Gastrocnemius medialis (tissue), 4 donors: ENCODE measurements around the gene ADAMTS2. TPM values are rescaled to one million over a fixed set of nuclear protein-coding genes. Genes with fewer than 3 reads are reported as not detected.

ENCODE experiments used
- ATAC-seq, 2 donors: fragments of 150-250 bp; one replicate each; pipeline ENCODE4 v1.9.1; 2016
- DNase-seq, 2 donors: peaks; one replicate each; pipeline ENCODE4 v3.0.0-alpha.2; 2019
- H3K27ac ChIP-seq, 4 donors: fragments of 200-600 bp; sonication (generic); 1 replicate in 1 of 4; 2 replicates in 3 of 4; pipeline ENCODE4 v1.5.1; 2016 to 2018; ENCODE audit warnings: mild to moderate bottlenecking in 2 of 4, moderate library complexity in 1 of 4
- H3K27me3 ChIP-seq, 3 donors: fragments of 200-600 bp; sonication (generic) in 2 of 3; 1 replicate in 1 of 3; 2 replicates in 2 of 3; pipeline versions ENCODE4 v1.5.1 to v1.6.0; 2016 to 2019; ENCODE audit warnings: mild to moderate bottlenecking in 1 of 3, moderate library complexity in 1 of 3
- H3K36me3 ChIP-seq, 2 donors: fragments of 200-600 bp; sonication (generic) in 1 of 2; one replicate each; pipeline ENCODE4 v1.5.1; 2017 to 2018
- H3K4me1 ChIP-seq, 2 donors: fragments of 200-600 bp; sonication (generic) in 1 of 2; one replicate each; pipeline ENCODE4 v1.5.1; 2016 to 2017; ENCODE audit warnings: mild to moderate bottlenecking in 2 of 2
- H3K4me3 ChIP-seq, 4 donors: fragments of 200-600 bp; sonication (generic) in 3 of 4; 1 replicate in 1 of 4; 2 replicates in 3 of 4; pipeline ENCODE4 v1.5.1; 2016 to 2019; ENCODE audit warnings: mild to moderate bottlenecking in 2 of 4
- H3K9me3 ChIP-seq, 3 donors: fragments of 200-600 bp; sonication (generic) in 2 of 3; 1 replicate in 1 of 3; 2 replicates in 2 of 3; pipeline ENCODE4 v1.5.1; 2016 to 2019
- CTCF ChIP-seq, 5 experiments: fragments of 450-650 bp in 3 of 5; fragments of 200-600 bp in 2 of 5; sonication (generic) in 2 of 5; IDR thresholded peaks in 4 of 5; conservative IDR thresholded peaks in 1 of 5; 1 replicate in 4 of 5; 2 replicates in 1 of 5; pipeline ENCODE4 v1.5.1; 2016 to 2019; ENCODE audit warnings: antibody characterized with exemption in 5 of 5, mild to moderate bottlenecking in 3 of 5, moderate library complexity in 3 of 5
- POLR2A ChIP-seq, 2 donors: fragments of 450-650 bp; IDR thresholded peaks; one replicate each; pipeline ENCODE4 v1.6.1; 2017; ENCODE audit warnings: antibody characterized with exemption in 2 of 2, mild to moderate bottlenecking in 2 of 2, moderate library complexity in 2 of 2
- in situ Hi-C, 4 donors: fragments of 200-750 bp; cut with MboI; loops; one replicate each; pipeline versions ENCODE4 v1.15.0 to v1.8.0; 2017; ENCODE audit warnings: low sequenced_read_pairs in 4 of 4
- intact Hi-C: fragments of 100-400 bp; cut with DNase I; formaldehyde crosslinking; loops from one replicate; pipeline ENCODE4 v1.15.1; 2023; ENCODE audit warnings: low total_unique reads
- total RNA-seq, 4 donors: library from RNA; depleted of rRNA; stranded (reverse); fragments of >200 nt; gene quantifications; one replicate each; pipeline versions ENCODE4 v1.1.0 to v1.2.3, GENCODE V29; 2016

The ADAMTS2 gene
- total RNA-seq, 4 donors from 2014 or later: 0.78 to 3.8 (median 2.0) TPM

GRCh38 chr5:179369530-179369884, 24.2 kb upstream of the ADAMTS2 start:
- Histone ChIP-seq H3K27me3 (no peaks in the 10 kb centered on the region), H3K27ac (no peak overlapping the region), H3K4me3 (no peak overlapping the region), H3K9me3 (no peaks in the 10 kb centered on the region), H3K4me1 (no peaks in the 10 kb centered on the region), H3K36me3 (no peaks in the 10 kb centered on the region)
- ATAC-seq (no peak), DNase-seq (no peak)
- intact Hi-C loops: no loop called here
- in situ Hi-C loops: no loop called here
- TF ChIP-seq CTCF (IDR thresholded peaks at IDR 0.05 in 4 of 5, conservative IDR thresholded peaks at IDR 0.05 in 1 of 5) (no peak), POLR2A (IDR thresholded peaks at IDR 0.05) (no peak)

- TF ChIP-seq CTCF (IDR thresholded peaks at IDR 0.05 in 4 of 5, conservative IDR thresholded peaks at IDR 0.05 in 1 of 5) (no peak), POLR2A (IDR thresholded peaks at IDR 0.05) (no peak)
- Histone ChIP-seq H3K27ac (no peak overlapping the region), H3K27me3 (no peaks in the 10 kb centered on the region), H3K4me1 (no peaks in the 10 kb centered on the region), H3K4me3 (no peak overlapping the region), H3K9me3 (no peaks in the 10 kb centered on the region), H3K36me3 (no peaks in the 10 kb centered on the region)
- DNase-seq: no peak
- ATAC-seq: no peak
- intact Hi-C loops (no loop called here), in situ Hi-C loops (no loop called here)
Observed at GRCh38 chr5:179368806-179369529, 23.7 kb upstream of the ADAMTS2 start.

GRCh38 chr5:179368126-179368805, 23.0 kb upstream of the ADAMTS2 start:
- no peak for ATAC-seq
- no peaks in the 10 kb centered on the region for H3K9me3 ChIP-seq
- intact Hi-C loops: no loop called here
- no peaks in the 10 kb centered on the region for H3K4me1 ChIP-seq
- peaks cover 0 to 4% (median 0%) of the 10 kb centered on the region in 3 donors for H3K27me3 ChIP-seq
- H3K27ac ChIP-seq: no peak overlapping the region
- in situ Hi-C loops: no loop called here
- no peak for TF ChIP-seq POLR2A (IDR thresholded peaks at IDR 0.05)
- TF ChIP-seq CTCF (IDR thresholded peaks at IDR 0.05 in 4 of 5, conservative IDR thresholded peaks at IDR 0.05 in 1 of 5): no peak
- no peak for DNase-seq
- H3K36me3 ChIP-seq: no peaks in the 10 kb centered on the region
- H3K4me3 ChIP-seq: no peak overlapping the region

- no peak overlapping the region for H3K27ac ChIP-seq
- in situ Hi-C loops (no loop called here), intact Hi-C loops (no loop called here)
- no peak for DNase-seq
- no peak overlapping the region for H3K4me3 ChIP-seq
- no peaks in the 10 kb centered on the region for H3K9me3 ChIP-seq
- TF ChIP-seq CTCF (IDR thresholded peaks at IDR 0.05 in 4 of 5, conservative IDR thresholded peaks at IDR 0.05 in 1 of 5) (no peak), POLR2A (IDR thresholded peaks at IDR 0.05) (no peak)
- ATAC-seq: no peak
- H3K27me3 ChIP-seq: peaks cover 0 to 6% (median 0%) of the 10 kb centered on the region in 3 donors
- H3K4me1 ChIP-seq: no peaks in the 10 kb centered on the region
- H3K36me3 ChIP-seq: no peaks in the 10 kb centered on the region
Observed at GRCh38 chr5:179367491-179367890, 22.2 kb upstream of the ADAMTS2 start.
